GM10266 (cell line): ENCODE results near the gene TIGIT.

Experiments
- DNase-seq: peaks from one replicate; pipeline ENCODE4 v3.0.0; 2012; ENCODE audit errors: extremely low spot score
- CTCF ChIP-seq: IDR thresholded peaks from 2 replicates; pipeline ENCODE4 v1.5.1; 2012; ENCODE audit warnings: mild to moderate bottlenecking, low read depth; ENCODE audit not compliant: control insufficient read depth, insufficient read depth; ENCODE audit errors: missing control alignments

TIGIT gene

GRCh38 chr3:114293838-114294535 lies at the start of gene TIGIT:
Gene TIGIT (plus strand): TSS chr3:114294028. CDS start chr3:114294062, 34 bp downstream.
- TF ChIP-seq CTCF, result no peak
- DNase-seq, result no peak

- no peak for TF ChIP-seq CTCF
- DNase-seq, result no peak
Measured at GRCh38 chr3:114252954-114253353, 40.9 kb upstream of the TIGIT start.

DNA sequence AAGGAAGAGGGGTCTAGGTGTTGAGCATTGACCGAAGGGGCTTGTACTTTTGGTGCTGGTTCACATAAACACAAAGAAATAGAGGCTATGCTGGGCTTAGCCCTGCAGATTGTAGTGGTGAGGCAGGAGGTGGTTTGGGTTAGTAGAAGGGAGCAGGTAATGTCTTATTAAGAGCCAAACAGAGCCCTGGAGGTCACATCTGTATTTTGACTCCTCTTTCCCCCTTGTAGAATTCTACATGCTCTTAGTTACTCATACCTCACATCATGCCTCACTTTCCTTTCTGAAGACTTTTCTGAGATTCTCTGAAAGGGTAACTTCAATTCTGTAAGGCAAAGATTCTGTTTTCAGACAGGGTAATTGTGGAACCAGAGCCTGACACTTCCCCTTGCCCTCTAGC lies 40.3 kb upstream of the TIGIT start:
- no peak for TF ChIP-seq CTCF
- no peak for DNase-seq

- DNase-seq, result no peak
- no peak for TF ChIP-seq CTCF
Measured at GRCh38 chr3:114259566-114259965, 34.3 kb upstream of the TIGIT start.

- no peak for TF ChIP-seq CTCF
- no peak for DNase-seq
Measured at GRCh38 chr3:114260152-114260551, 33.7 kb upstream of the TIGIT start.

DNA sequence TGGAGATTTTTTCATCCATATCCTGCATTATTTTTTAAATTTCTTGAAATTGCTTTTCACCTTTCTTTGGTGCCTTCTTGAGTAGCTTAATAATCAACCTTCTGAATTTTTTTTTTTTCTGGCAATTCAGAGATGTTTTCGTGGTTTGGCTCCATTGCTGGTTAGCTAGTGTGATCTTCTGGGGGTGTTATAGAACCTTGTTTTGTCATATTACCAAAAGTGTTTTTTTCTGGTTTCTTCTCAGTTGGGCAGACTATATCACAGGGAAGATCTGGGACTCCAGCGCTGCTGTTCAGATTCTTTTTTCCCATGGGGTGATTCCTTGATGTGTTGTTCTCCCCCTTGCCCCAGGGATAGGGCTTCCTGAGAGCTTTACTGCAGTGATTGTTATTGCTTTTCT lies 23.8 kb upstream of the TIGIT start:
- no peak for TF ChIP-seq CTCF
- DNase-seq, result no peak

- no peak for TF ChIP-seq CTCF
- DNase-seq, result no peak
Measured at GRCh38 chr3:114272271-114272670, 21.6 kb upstream of the TIGIT start.
